ENCODE data around the gene GTF3C5.
"Not testable (repeated sequence)": the region's sequence is repeated elsewhere in the genome, so short reads cannot be mapped to it uniquely, and the experiment has no call there.

The GTF3C5 gene

DNA sequence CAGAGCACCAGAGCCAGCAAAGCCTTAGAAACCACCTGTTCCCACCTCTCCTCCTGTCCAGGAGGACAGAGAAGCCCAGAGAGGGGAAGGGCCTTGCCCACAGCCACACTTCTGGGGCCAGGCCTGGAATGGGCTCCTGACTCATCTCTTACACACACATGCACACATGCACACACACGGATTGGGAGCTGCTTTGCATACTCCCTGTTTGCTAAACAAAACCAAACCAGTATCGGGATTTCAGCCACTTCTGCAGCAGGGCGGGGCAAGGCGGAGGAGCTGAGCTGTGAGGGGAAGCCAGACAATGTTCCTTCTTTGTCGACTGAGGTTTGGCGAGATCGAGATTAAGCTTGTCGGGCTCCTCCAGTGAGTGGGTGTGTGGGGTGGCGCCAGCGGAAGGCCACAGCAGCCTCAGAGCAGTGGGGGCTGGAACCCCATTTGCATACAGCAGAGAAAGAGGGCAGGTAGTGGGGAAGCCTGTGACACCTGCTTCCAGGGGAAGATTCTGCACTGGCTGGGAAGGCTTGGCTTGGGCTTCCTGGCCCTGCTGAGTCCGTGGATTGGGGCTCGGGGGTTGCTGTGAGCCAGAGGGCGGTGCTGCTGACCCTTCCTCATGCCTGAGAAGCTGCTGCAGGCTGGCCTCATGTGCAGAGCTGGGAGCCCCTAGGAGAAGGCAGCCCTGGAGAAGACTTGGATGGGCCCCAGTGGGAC, 36.2 kb upstream of the GTF3C5 start:
- no peak overlapping the region for H3K23ac ChIP-seq (ENCODE audit: low read length)
- H4K8ac ChIP-seq (ENCODE audit: low read depth, low read length) = no peak overlapping the region
- H3K56ac ChIP-seq (ENCODE audit: low read length) = no peak overlapping the region
- no peak overlapping the region for H4K5ac ChIP-seq (ENCODE audit: low read length)
- H3K4me1 ChIP-seq (ENCODE audit: control insufficient read depth, low read depth, low read length) = peaks cover 13% of the 10 kb centered on the region
- H3K4ac ChIP-seq (ENCODE audit: low read depth, low read length) = no peak overlapping the region
- no peaks in the 10 kb centered on the region for H3K79me2 ChIP-seq (ENCODE audit: control insufficient read depth, insufficient read depth, low read length)
- H3K79me1 ChIP-seq (ENCODE audit: low read length) = no peaks in the 10 kb centered on the region
- no peak overlapping the region for H2BK120ac ChIP-seq (ENCODE audit: low read depth, low read length)
- H3K36me3 ChIP-seq (ENCODE audit: control insufficient read depth, insufficient read depth, low read length) = no peaks in the 10 kb centered on the region
- H3K4me2 ChIP-seq (ENCODE audit: low read length) = no peak overlapping the region
- WGBS (ENCODE audit: extremely low coverage, insufficient coverage, low lambda C conversion rate) = no CpG with 5 or more reads among the region's 13 CpGs
- no peak overlapping the region for H3K9ac ChIP-seq (ENCODE audit: low read length)
- H2BK5ac ChIP-seq (ENCODE audit: low read length) = no peak overlapping the region
- no peak overlapping the region for H3K4me3 ChIP-seq (ENCODE audit: low read length)
- no peak overlapping the region for H2BK15ac ChIP-seq (replicated peaks; ENCODE audit: low read depth)
- no peak overlapping the region for H3K18ac ChIP-seq (ENCODE audit: low read length)
- DNase-seq = no peak
- H3K27me3 ChIP-seq (ENCODE audit: insufficient read depth, low read length, poor library complexity) = no peaks in the 10 kb centered on the region
- no peak overlapping the region for H3K27ac ChIP-seq (ENCODE audit: low read depth, low read length)
- no peak overlapping the region for H2AK5ac ChIP-seq (ENCODE audit: low read length)

GRCh38 chr9:132995121-132995420, 35.7 kb upstream of the GTF3C5 start:
- H2BK120ac ChIP-seq (ENCODE audit: low read depth, low read length) = no peak overlapping the region
- H3K36me3 ChIP-seq (ENCODE audit: control insufficient read depth, insufficient read depth, low read length) = no peaks in the 10 kb centered on the region
- H3K4ac ChIP-seq (ENCODE audit: low read depth, low read length) = no peak overlapping the region
- no peak overlapping the region for H4K5ac ChIP-seq (ENCODE audit: low read length)
- no peak overlapping the region for H2AK5ac ChIP-seq (ENCODE audit: low read length)
- H2BK15ac ChIP-seq (replicated peaks; ENCODE audit: low read depth) = no peak overlapping the region
- H2BK5ac ChIP-seq (ENCODE audit: low read length) = no peak overlapping the region
- H3K9ac ChIP-seq (ENCODE audit: low read length) = no peak overlapping the region
- H3K56ac ChIP-seq (ENCODE audit: low read length) = no peak overlapping the region
- H3K27ac ChIP-seq (ENCODE audit: low read depth, low read length) = no peak overlapping the region
- H3K4me1 ChIP-seq (ENCODE audit: control insufficient read depth, low read depth, low read length) = peaks cover 13% of the 10 kb centered on the region
- no peaks in the 10 kb centered on the region for H3K79me2 ChIP-seq (ENCODE audit: control insufficient read depth, insufficient read depth, low read length)
- H3K23ac ChIP-seq (ENCODE audit: low read length) = no peak overlapping the region
- WGBS (ENCODE audit: extremely low coverage, insufficient coverage, low lambda C conversion rate) = no CpG with 5 or more reads among the region's 6 CpGs
- no peaks in the 10 kb centered on the region for H3K79me1 ChIP-seq (ENCODE audit: low read length)
- H3K4me2 ChIP-seq (ENCODE audit: low read length) = no peak overlapping the region
- H3K4me3 ChIP-seq (ENCODE audit: low read length) = no peak overlapping the region
- H4K8ac ChIP-seq (ENCODE audit: low read depth, low read length) = no peak overlapping the region
- H3K18ac ChIP-seq (ENCODE audit: low read length) = no peak overlapping the region
- no peak for DNase-seq
- H3K27me3 ChIP-seq (ENCODE audit: insufficient read depth, low read length, poor library complexity) = no peaks in the 10 kb centered on the region

DNA sequence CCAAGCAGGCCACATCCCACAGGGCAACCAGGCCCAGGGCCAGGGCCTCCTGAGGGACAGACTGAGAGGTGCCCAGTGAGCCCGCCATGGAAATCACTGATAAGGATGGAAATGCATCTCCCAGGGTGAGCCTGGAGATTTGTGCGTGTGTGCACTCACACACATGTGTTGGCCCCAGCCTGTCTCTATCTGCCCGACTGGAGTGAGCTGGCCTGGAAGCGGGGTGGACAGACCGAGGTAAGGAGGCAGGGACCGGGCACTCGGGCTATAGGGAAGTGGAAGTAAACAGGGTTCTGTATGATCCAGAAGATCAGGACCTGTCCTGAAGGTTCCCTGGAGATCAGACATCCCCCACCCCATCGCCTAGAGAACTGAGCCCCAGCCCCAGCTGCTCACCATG, 34.9 kb upstream of the GTF3C5 start:
- WGBS (ENCODE audit: extremely low coverage, insufficient coverage, low lambda C conversion rate) = no CpG with 5 or more reads among the region's 8 CpGs
- Histone ChIP-seq H3K4me2 (ENCODE audit: low read length) (no peak overlapping the region), H3K23ac (ENCODE audit: low read length) (no peak overlapping the region), H3K27ac (ENCODE audit: low read depth, low read length) (no peak overlapping the region), H2BK5ac (ENCODE audit: low read length) (no peak overlapping the region), H3K79me2 (ENCODE audit: control insufficient read depth, insufficient read depth, low read length) (no peaks in the 10 kb centered on the region), H3K9ac (ENCODE audit: low read length) (no peak overlapping the region), H4K5ac (ENCODE audit: low read length) (no peak overlapping the region), H2BK120ac (ENCODE audit: low read depth, low read length) (no peak overlapping the region), H2AK5ac (ENCODE audit: low read length) (no peak overlapping the region), H3K4me1 (ENCODE audit: control insufficient read depth, low read depth, low read length) (peaks cover 13% of the 10 kb centered on the region), H3K4me3 (ENCODE audit: low read length) (no peak overlapping the region), H3K56ac (ENCODE audit: low read length) (no peak overlapping the region), H4K8ac (ENCODE audit: low read depth, low read length) (no peak overlapping the region), H3K4ac (ENCODE audit: low read depth, low read length) (no peak overlapping the region), H3K79me1 (ENCODE audit: low read length) (no peaks in the 10 kb centered on the region), H3K36me3 (ENCODE audit: control insufficient read depth, insufficient read depth, low read length) (no peaks in the 10 kb centered on the region), H2BK15ac (replicated peaks; ENCODE audit: low read depth) (no peak overlapping the region), H3K27me3 (ENCODE audit: insufficient read depth, low read length, poor library complexity) (no peaks in the 10 kb centered on the region), H3K18ac (ENCODE audit: low read length) (no peak overlapping the region)
- no peak for DNase-seq

DNA sequence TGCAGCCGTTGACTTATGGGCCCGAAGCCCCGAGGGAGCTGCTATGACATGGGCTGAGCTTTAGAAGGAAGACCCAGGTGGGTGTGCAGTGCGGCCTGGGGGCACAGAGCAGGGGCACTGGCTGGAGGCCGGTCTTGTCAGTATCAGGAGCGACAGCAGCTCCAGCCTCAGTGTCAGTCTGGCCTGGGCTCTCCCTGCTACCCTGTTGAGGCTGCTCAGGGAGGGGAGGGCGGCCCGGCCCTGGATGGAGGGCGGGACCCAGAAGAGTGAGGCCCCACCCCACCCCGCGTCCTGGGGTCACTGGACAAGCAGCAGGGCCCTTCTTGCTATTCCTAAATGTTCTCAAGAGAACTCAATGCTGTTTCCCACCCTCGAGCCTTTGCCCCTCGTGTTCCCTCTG, 34.3 kb upstream of the GTF3C5 start:
- H3K4me2 ChIP-seq (ENCODE audit: low read length) = no peak overlapping the region
- no peaks in the 10 kb centered on the region for H3K27me3 ChIP-seq (ENCODE audit: insufficient read depth, low read length, poor library complexity)
- no CpG with 5 or more reads among the region's 13 CpGs for WGBS (ENCODE audit: extremely low coverage, insufficient coverage, low lambda C conversion rate)
- H2BK5ac ChIP-seq (ENCODE audit: low read length) = no peak overlapping the region
- no peaks in the 10 kb centered on the region for H3K79me1 ChIP-seq (ENCODE audit: low read length)
- no peak overlapping the region for H3K4me3 ChIP-seq (ENCODE audit: low read length)
- no peak overlapping the region for H2BK15ac ChIP-seq (replicated peaks; ENCODE audit: low read depth)
- H4K8ac ChIP-seq (ENCODE audit: low read depth, low read length) = no peak overlapping the region
- H3K18ac ChIP-seq (ENCODE audit: low read length) = no peak overlapping the region
- no peak overlapping the region for H3K23ac ChIP-seq (ENCODE audit: low read length)
- DNase-seq = no peak
- no peak overlapping the region for H3K27ac ChIP-seq (ENCODE audit: low read depth, low read length)
- H3K79me2 ChIP-seq (ENCODE audit: control insufficient read depth, insufficient read depth, low read length) = no peaks in the 10 kb centered on the region
- H3K4me1 ChIP-seq (ENCODE audit: control insufficient read depth, low read depth, low read length) = peaks cover 11% of the 10 kb centered on the region
- H3K36me3 ChIP-seq (ENCODE audit: control insufficient read depth, insufficient read depth, low read length) = no peaks in the 10 kb centered on the region
- no peak overlapping the region for H2AK5ac ChIP-seq (ENCODE audit: low read length)
- H3K56ac ChIP-seq (ENCODE audit: low read length) = no peak overlapping the region
- no peak overlapping the region for H2BK120ac ChIP-seq (ENCODE audit: low read depth, low read length)
- H4K5ac ChIP-seq (ENCODE audit: low read length) = no peak overlapping the region
- no peak overlapping the region for H3K4ac ChIP-seq (ENCODE audit: low read depth, low read length)
- no peak overlapping the region for H3K9ac ChIP-seq (ENCODE audit: low read length)

GRCh38 chr9:132997591-132997990, 33.2 kb upstream of the GTF3C5 start:
- H3K4ac ChIP-seq (ENCODE audit: low read depth, low read length) = no peak overlapping the region
- DNase-seq = peak; percentile 63
- no peaks in the 10 kb centered on the region for H3K27me3 ChIP-seq (ENCODE audit: insufficient read depth, low read length, poor library complexity)
- H2AK5ac ChIP-seq (ENCODE audit: low read length) = no peak overlapping the region
- no peaks in the 10 kb centered on the region for H3K79me1 ChIP-seq (ENCODE audit: low read length)
- H3K4me1 ChIP-seq (ENCODE audit: control insufficient read depth, low read depth, low read length) = peaks cover 5% of the 10 kb centered on the region
- no peak overlapping the region for H3K27ac ChIP-seq (ENCODE audit: low read depth, low read length)
- no peak overlapping the region for H2BK5ac ChIP-seq (ENCODE audit: low read length)
- no peaks in the 10 kb centered on the region for H3K36me3 ChIP-seq (ENCODE audit: control insufficient read depth, insufficient read depth, low read length)
- WGBS (ENCODE audit: extremely low coverage, insufficient coverage, low lambda C conversion rate) = no CpG with 5 or more reads among the region's 4 CpGs
- H2BK15ac ChIP-seq (replicated peaks; ENCODE audit: low read depth) = no peak overlapping the region
- no peak overlapping the region for H2BK120ac ChIP-seq (ENCODE audit: low read depth, low read length)
- no peaks in the 10 kb centered on the region for H3K79me2 ChIP-seq (ENCODE audit: control insufficient read depth, insufficient read depth, low read length)
- no peak overlapping the region for H3K18ac ChIP-seq (ENCODE audit: low read length)
- H3K23ac ChIP-seq (ENCODE audit: low read length) = no peak overlapping the region
- no peak overlapping the region for H3K4me3 ChIP-seq (ENCODE audit: low read length)
- H4K8ac ChIP-seq (ENCODE audit: low read depth, low read length) = no peak overlapping the region
- H4K5ac ChIP-seq (ENCODE audit: low read length) = no peak overlapping the region
- no peak overlapping the region for H3K9ac ChIP-seq (ENCODE audit: low read length)
- no peak overlapping the region for H3K56ac ChIP-seq (ENCODE audit: low read length)
- H3K4me2 ChIP-seq (ENCODE audit: low read length) = no peak overlapping the region

GRCh38 chr9:132998221-132998620, 32.6 kb upstream of the GTF3C5 start:
- not testable (repeated sequence) for H3K56ac ChIP-seq (ENCODE audit: low read length); H3K4ac ChIP-seq (ENCODE audit: low read depth, low read length); H3K9ac ChIP-seq (ENCODE audit: low read length); H3K27me3 ChIP-seq (ENCODE audit: insufficient read depth, low read length, poor library complexity); H3K18ac ChIP-seq (ENCODE audit: low read length); H3K4me3 ChIP-seq (ENCODE audit: low read length); H2AK5ac ChIP-seq (ENCODE audit: low read length); H2BK120ac ChIP-seq (ENCODE audit: low read depth, low read length); H3K36me3 ChIP-seq (ENCODE audit: control insufficient read depth, insufficient read depth, low read length); H3K79me1 ChIP-seq (ENCODE audit: low read length); H3K4me1 ChIP-seq (ENCODE audit: control insufficient read depth, low read depth, low read length); H3K4me2 ChIP-seq (ENCODE audit: low read length); H3K23ac ChIP-seq (ENCODE audit: low read length); H2BK5ac ChIP-seq (ENCODE audit: low read length); DNase-seq; H2BK15ac ChIP-seq (replicated peaks; ENCODE audit: low read depth); H4K5ac ChIP-seq (ENCODE audit: low read length); H4K8ac ChIP-seq (ENCODE audit: low read depth, low read length); H3K27ac ChIP-seq (ENCODE audit: low read depth, low read length); H3K79me2 ChIP-seq (ENCODE audit: control insufficient read depth, insufficient read depth, low read length)
- WGBS (ENCODE audit: extremely low coverage, insufficient coverage, low lambda C conversion rate) = no CpG with 5 or more reads among the region's 4 CpGs

All from mesendoderm (in vitro differentiated cells).